Thoracic aorta (tissue), 2 donors: Measurements from ENCODE around the gene RECQL5. TPM values are rescaled to one million over a fixed set of nuclear protein-coding genes. Genes with fewer than 3 reads are reported as not detected.

ENCODE experiments used
- ATAC-seq: fragments of 150-250 bp; one replicate; pipeline ENCODE4 v1.8.0; 2017; ENCODE audit warnings: low read depth; ENCODE audit not compliant: insufficient number of reproducible peaks, low FRiP score
- DNase-seq: peaks from one replicate; pipeline ENCODE4 v3.0.0-alpha.2; 2020; ENCODE audit warnings: low spot score
- H3K27ac ChIP-seq, 2 donors: fragments of 200-600 bp; sonication (generic); 1 replicate in 1 of 2; 2 replicates in 1 of 2; pipeline ENCODE4 v1.5.1; 2016; ENCODE audit warnings: mild to moderate bottlenecking in 2 of 2, moderate library complexity in 2 of 2
- H3K27me3 ChIP-seq: fragments of 200-600 bp; sonication (generic); replicated peaks from 2 replicates; pipeline ENCODE4 v1.6.0; 2016; ENCODE audit warnings: mild to moderate bottlenecking; ENCODE audit not compliant: insufficient read depth
- H3K36me3 ChIP-seq: fragments of 200-600 bp; sonication (generic); one replicate; pipeline ENCODE4 v1.5.1; 2016
- H3K4me1 ChIP-seq, 2 donors: fragments of 200-600 bp; sonication (generic); 1 replicate in 1 of 2; 2 replicates in 1 of 2; pipeline versions ENCODE4 v1.5.1 to v1.6.0; 2016; ENCODE audit warnings: low read depth in 2 of 2, mild to moderate bottlenecking in 1 of 2; ENCODE audit not compliant: control insufficient read depth in 1 of 2
- H3K4me3 ChIP-seq: fragments of 200-600 bp; sonication (generic); 2 replicates; pipeline ENCODE4 v1.5.1; 2016; ENCODE audit warnings: mild to moderate bottlenecking
- H3K9me3 ChIP-seq: fragments of 200-600 bp; sonication (generic); 2 replicates; pipeline ENCODE4 v1.5.1; 2016
- CTCF ChIP-seq: fragments of 200-600 bp; sonication (generic); IDR thresholded peaks from one replicate; pipeline ENCODE4 v1.5.1; 2019; ENCODE audit warnings: antibody characterized with exemption
- total RNA-seq, 2 donors: library from RNA; depleted of rRNA; stranded (reverse); fragments of >200 nt; gene quantifications; one replicate each; pipeline versions ENCODE4 v1.1.0 to v1.2.3, GENCODE V29; 2016

The RECQL5 gene
- total RNA-seq, 2 donors from 2014 or later: 12.6 to 29.9 TPM

GRCh38 chr17:75590849-75591721 lies 75.9 kb downstream of the RECQL5 start:
- Histone ChIP-seq H3K4me1 (peaks cover 0 to 22% of the 10 kb centered on the region in 2 donors), H3K9me3 (no peaks in the 10 kb centered on the region), H3K36me3 (no peaks in the 10 kb centered on the region), H3K27ac (no peak overlapping the region), H3K4me3 (no peak overlapping the region), H3K27me3 (no peaks in the 10 kb centered on the region)
- TF ChIP-seq CTCF: no peak
- ATAC-seq (no peak), DNase-seq (no peak)

GRCh38 chr17:75590314-75590761 lies 76.6 kb downstream of the RECQL5 start:
- Histone ChIP-seq H3K9me3 (no peaks in the 10 kb centered on the region), H3K27ac (no peak overlapping the region)

GRCh38 chr17:75589919-75590303 lies 77.0 kb downstream of the RECQL5 start:
- ATAC-seq (no peak), DNase-seq (no peak)
- H3K4me1 ChIP-seq: peaks cover 0 to 22% of the 10 kb centered on the region in 2 donors
- H3K27ac ChIP-seq: peak overlapping the region in 1 of 2 donors; percentile 76
- peak overlapping the region; percentile 85 for H3K4me3 ChIP-seq
- no peaks in the 10 kb centered on the region for H3K27me3 ChIP-seq
- no peaks in the 10 kb centered on the region for H3K36me3 ChIP-seq
- no peak for TF ChIP-seq CTCF
- H3K9me3 ChIP-seq: no peaks in the 10 kb centered on the region

More at GRCh38 chr17:75590314-75590761, 76.6 kb downstream of the RECQL5 start:
- no peak overlapping the region for H3K4me3 ChIP-seq
- no peaks in the 10 kb centered on the region for H3K36me3 ChIP-seq
- DNase-seq: no peak
- no peak for ATAC-seq
- H3K4me1 ChIP-seq: peaks cover 0 to 22% of the 10 kb centered on the region in 2 donors
- TF ChIP-seq CTCF: no peak
- no peaks in the 10 kb centered on the region for H3K27me3 ChIP-seq

GRCh38 chr17:75589012-75589918 lies 77.7 kb downstream of the RECQL5 start:
- H3K4me3 ChIP-seq: peak overlapping the region; percentile 85
- H3K4me1 ChIP-seq: peaks cover 0 to 22% of the 10 kb centered on the region in 2 donors
- ATAC-seq (peak; percentile 69), DNase-seq (peak; percentile 88)
- H3K36me3 ChIP-seq: no peaks in the 10 kb centered on the region
- H3K27me3 ChIP-seq: no peaks in the 10 kb centered on the region
- no peaks in the 10 kb centered on the region for H3K9me3 ChIP-seq
- TF ChIP-seq CTCF: peak; percentile 79
- peak overlapping the region; percentile 76 to 82 for H3K27ac ChIP-seq

- H3K27me3 ChIP-seq: no peaks in the 10 kb centered on the region
- ATAC-seq (peak; percentile 11), DNase-seq (no peak)
- peaks cover 0 to 22% of the 10 kb centered on the region in 2 donors for H3K4me1 ChIP-seq
- H3K27ac ChIP-seq: peak overlapping the region; percentile 76 to 82
- peak overlapping the region; percentile 85 for H3K4me3 ChIP-seq
- TF ChIP-seq CTCF: no peak
- no peaks in the 10 kb centered on the region for H3K36me3 ChIP-seq
- no peaks in the 10 kb centered on the region for H3K9me3 ChIP-seq
Measured at GRCh38 chr17:75588596-75589011, 78.3 kb downstream of the RECQL5 start.
